Measurements from ENCODE around the gene SLC22A16. TPM values are rescaled to one million over a fixed set of nuclear protein-coding genes. Genes with fewer than 3 reads are reported as not detected.
A peak's percentile ranks its signal among the peaks of the same experiment; 100 is the strongest.

SLC22A16 gene
- total RNA-seq, 1 experiment from 2014 or later, result not detected

DNA sequence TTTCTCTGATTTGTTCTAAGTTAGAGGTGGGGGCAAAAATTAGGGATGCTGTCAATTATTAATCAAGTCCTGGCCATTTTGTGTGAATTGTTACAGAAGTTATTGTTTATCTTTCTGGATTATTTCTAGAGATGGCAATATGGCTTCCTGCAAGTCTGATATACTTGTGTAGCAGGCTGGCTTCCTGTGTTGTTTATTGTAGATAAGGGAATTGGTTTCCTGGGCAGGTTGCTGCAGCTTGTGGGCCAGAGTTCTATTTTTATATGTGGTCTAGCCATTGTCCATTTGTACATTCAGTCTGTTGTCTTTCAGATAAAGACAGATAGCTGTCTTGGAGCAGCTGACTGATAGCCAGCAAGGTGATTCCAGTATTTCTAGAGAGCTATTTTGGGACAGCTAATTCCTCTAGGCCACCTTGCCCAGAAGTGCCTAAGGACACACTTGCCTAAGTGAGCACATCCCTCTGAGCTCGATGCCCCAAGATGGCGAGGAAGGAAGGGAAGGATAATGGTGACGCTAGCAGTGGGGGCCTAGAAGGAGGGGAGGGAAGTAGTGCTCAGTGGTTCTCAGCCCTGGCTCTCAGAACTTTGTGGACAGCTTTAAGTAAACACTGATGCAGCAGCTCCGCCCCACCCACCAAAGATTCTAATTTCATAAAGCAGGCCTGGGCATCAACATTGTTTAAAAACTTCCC is 86.6 kb downstream of the SLC22A16 start:
- no peak overlapping the region for H3K27ac ChIP-seq
- DNase-seq, result no peak
- no peaks in the 10 kb centered on the region for H3K9me3 ChIP-seq (replicated peaks)
- H3K4me1 ChIP-seq, result no peaks in the 10 kb centered on the region
- no peaks in the 10 kb centered on the region for H3K36me3 ChIP-seq
- no peak overlapping the region for H3K4me3 ChIP-seq
- H3K27me3 ChIP-seq, result no peaks in the 10 kb centered on the region

DNA sequence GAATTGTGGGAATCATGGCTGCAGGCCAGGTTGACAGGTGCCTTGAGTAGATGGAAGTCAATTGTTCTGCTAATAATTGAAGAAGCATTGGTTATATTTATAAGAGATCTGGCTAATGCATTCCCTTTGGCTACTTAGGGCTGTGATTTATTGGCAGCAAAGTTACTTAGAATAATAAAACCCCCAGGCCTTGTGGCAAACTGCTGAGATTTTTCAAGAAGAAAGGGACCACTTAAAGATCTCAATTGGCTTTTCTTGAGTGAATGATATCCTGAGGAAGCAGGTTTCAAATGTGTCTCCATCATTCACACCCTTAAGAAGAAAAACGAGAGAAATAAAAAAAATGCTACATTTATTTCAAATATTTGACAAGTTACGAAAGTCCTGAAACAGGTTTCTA is 88.4 kb downstream of the SLC22A16 start:
- no peak overlapping the region for H3K4me3 ChIP-seq
- H3K36me3 ChIP-seq, result no peaks in the 10 kb centered on the region
- no peak overlapping the region for H3K27ac ChIP-seq
- H3K4me1 ChIP-seq, result no peaks in the 10 kb centered on the region
- H3K9me3 ChIP-seq (replicated peaks), result no peaks in the 10 kb centered on the region
- DNase-seq, result no peak
- H3K27me3 ChIP-seq, result no peaks in the 10 kb centered on the region

GRCh38 chr6:110385458-110385863 is 91.0 kb downstream of the SLC22A16 start:
- no peaks in the 10 kb centered on the region for H3K9me3 ChIP-seq (replicated peaks)
- no peak for DNase-seq
- no peaks in the 10 kb centered on the region for H3K36me3 ChIP-seq
- H3K27ac ChIP-seq, result no peak overlapping the region
- no peaks in the 10 kb centered on the region for H3K27me3 ChIP-seq
- no peak overlapping the region for H3K4me3 ChIP-seq
- H3K4me1 ChIP-seq, result no peaks in the 10 kb centered on the region

DNA sequence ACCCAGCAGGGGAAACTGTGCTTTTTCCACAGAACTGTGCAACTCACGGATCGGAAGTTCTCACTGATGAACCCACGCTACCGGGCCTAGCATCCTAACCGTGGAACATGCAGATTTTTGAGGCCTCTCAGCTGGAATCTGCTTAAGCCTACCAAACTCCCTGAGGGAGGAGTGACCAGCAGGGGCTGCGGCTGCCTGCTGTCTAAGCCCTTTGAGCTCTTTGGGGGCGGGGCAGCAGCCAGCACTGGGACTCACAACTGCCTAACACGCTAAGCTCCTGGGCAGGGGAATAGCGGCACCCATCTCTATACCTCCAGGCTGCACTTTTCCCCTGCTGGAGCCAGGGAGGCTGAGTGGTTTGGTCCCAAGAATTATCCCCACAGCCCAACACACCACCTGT is 97.9 kb downstream of the SLC22A16 start:
- Histone ChIP-seq H3K9me3 (replicated peaks) (no peaks in the 10 kb centered on the region), H3K4me3 (no peak overlapping the region), H3K27ac (no peak overlapping the region), H3K27me3 (no peaks in the 10 kb centered on the region), H3K36me3 (no peaks in the 10 kb centered on the region), H3K4me1 (no peaks in the 10 kb centered on the region)
- DNase-seq, result peak; percentile 7 to 20

Other genes starting within 250 kb of the SLC22A16 start
- not detected in 2 replicates for gene METTL24, start 118.3 kb downstream of the SLC22A16 start, total RNA-seq (2014; rRNA removed; shearing (Covaris generic))
- 0.14 and 0.43 TPM in 2 replicates for gene DDO, start 61.0 kb downstream of the SLC22A16 start, total RNA-seq (2014; rRNA removed; shearing (Covaris generic))

Measured in SJCRH30 (cell line).